Natural killer cell treated with Interleukin-12 subunit alpha and Interleukin-12 subunit beta and Interleukin-15 and Interleukin-18, amount 100 ng/mL, for 72 hours (primary cell): ENCODE results near the gene KIF11. TPM values are rescaled to one million over a fixed set of nuclear protein-coding genes. Genes with fewer than 3 reads are reported as not detected.

Source experiments
- ATAC-seq, 2 donors: fragments of 150-1000 bp; cut with Tn5 transposase in 1 of 2; sonication (Bioruptor Pico), chemical (Tn5 transposase) in 1 of 2; 2 replicates each; pipeline ENCODE4 v1.10.0; 2021
- DNase-seq: peaks from one replicate; pipeline ENCODE4 v3.0.0; 2022; ENCODE audit warnings: low spot score
- H3K27ac Mint-ChIP-seq, 2 donors: 1 replicate in 1 of 2; 2 replicates in 1 of 2; pipeline ENCODE4 v1.8.0; 2022; ENCODE audit warnings: mixed read lengths in 2 of 2, mild to moderate bottlenecking in 1 of 2, moderate library complexity in 1 of 2
- H3K27me3 Mint-ChIP-seq, 2 donors: 1 replicate in 1 of 2; 2 replicates in 1 of 2; pipeline ENCODE4 v1.8.0; 2022; ENCODE audit warnings: mixed read lengths in 2 of 2
- H3K36me3 Mint-ChIP-seq: one replicate; pipeline ENCODE4 v1.8.0; 2022; ENCODE audit warnings: mixed read lengths
- H3K4me1 Mint-ChIP-seq, 2 donors: 1 replicate in 1 of 2; 2 replicates in 1 of 2; pipeline ENCODE4 v1.8.0; 2022; ENCODE audit warnings: low read depth in 2 of 2, mixed read lengths in 2 of 2, mild to moderate bottlenecking in 1 of 2
- H3K4me3 Mint-ChIP-seq: one replicate; pipeline ENCODE4 v1.8.0; 2022; ENCODE audit warnings: mixed read lengths
- H3K9me3 Mint-ChIP-seq: 2 replicates; pipeline ENCODE4 v1.8.0; 2022; ENCODE audit warnings: mixed read lengths
- total RNA-seq, 2 donors: library from RNA; stranded (reverse); gene quantifications; one replicate each; pipeline ENCODE4 v1.2.3, GENCODE V29; 2022

The KIF11 gene
- total RNA-seq, 2 donors from 2014 or later = 25.6 to 42.2 TPM

- no peak for DNase-seq
- Mint-ChIP-seq H3K27ac (no peak overlapping the region), H3K4me3 (no peak overlapping the region), H3K4me1 (no peaks in the 10 kb centered on the region), H3K9me3 (peaks cover 9% of the 10 kb centered on the region), H3K36me3 (peaks cover 20% of the 10 kb centered on the region), H3K27me3 (no peaks in the 10 kb centered on the region)
- no peak for ATAC-seq
Measured at GRCh38 chr10:92664322-92664721, 71.4 kb downstream of the KIF11 start.

DNA sequence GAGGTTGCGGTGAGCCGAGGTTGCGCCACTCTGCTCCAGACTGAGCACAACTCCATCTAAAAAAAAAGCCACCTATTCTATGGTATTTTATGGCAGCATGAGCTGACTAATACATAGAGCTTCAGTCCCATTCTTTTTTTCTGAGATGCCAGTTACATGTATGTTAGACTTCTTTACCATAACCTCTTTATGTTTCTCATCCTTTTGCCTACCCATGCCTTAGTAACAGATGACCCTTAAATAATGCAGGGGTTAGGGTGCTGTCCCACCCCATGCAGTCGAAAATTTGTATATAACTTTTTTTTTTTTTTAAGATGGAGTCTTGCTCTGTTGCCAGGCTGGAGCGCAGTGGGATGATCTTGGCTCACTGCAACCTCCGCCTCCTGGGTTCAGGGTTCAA lies 74.1 kb downstream of the KIF11 start:
- no peak for ATAC-seq

GRCh38 chr10:92677708-92678107 lies 84.8 kb downstream of the KIF11 start:
- ATAC-seq (no peak), DNase-seq (no peak)
- H3K27me3 Mint-ChIP-seq = peaks cover 0 to 2% of the 10 kb centered on the region in 2 donors
- no peaks in the 10 kb centered on the region for H3K9me3 Mint-ChIP-seq
- H3K4me1 Mint-ChIP-seq = peaks cover 0 to 9% of the 10 kb centered on the region in 2 donors
- H3K4me3 Mint-ChIP-seq = no peak overlapping the region
- no peak overlapping the region for H3K27ac Mint-ChIP-seq
- no peaks in the 10 kb centered on the region for H3K36me3 Mint-ChIP-seq

More for the DNA sequence above, 74.1 kb downstream of the KIF11 start:
- DNase-seq = no peak
- Mint-ChIP-seq H3K9me3 (peaks cover 9% of the 10 kb centered on the region), H3K4me3 (no peak overlapping the region), H3K27ac (no peak overlapping the region), H3K4me1 (no peaks in the 10 kb centered on the region), H3K27me3 (peaks cover 0 to 4% of the 10 kb centered on the region in 2 donors), H3K36me3 (peaks cover 15% of the 10 kb centered on the region)

DNA sequence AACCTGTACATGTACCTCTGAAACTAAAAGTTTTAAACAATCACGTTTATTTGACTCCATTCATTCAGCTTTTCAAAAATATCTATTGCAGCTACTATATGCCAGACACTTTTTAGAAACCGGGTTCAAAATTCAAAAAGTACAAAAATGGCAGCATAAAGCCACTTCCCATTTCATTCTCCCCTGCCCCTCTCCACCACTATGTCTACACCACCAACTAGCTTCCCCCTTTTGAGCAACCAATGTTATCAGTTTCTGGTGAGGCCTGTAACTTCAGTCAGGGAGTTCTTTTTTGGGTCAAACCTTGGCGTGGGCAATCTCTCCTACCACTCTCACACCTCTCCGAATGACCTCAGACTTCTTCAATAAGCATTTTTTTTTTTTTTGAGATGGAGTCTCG lies 85.3 kb downstream of the KIF11 start:
- Mint-ChIP-seq H3K4me1 (peaks cover 0 to 9% of the 10 kb centered on the region in 2 donors), H3K4me3 (no peak overlapping the region), H3K36me3 (no peaks in the 10 kb centered on the region), H3K27me3 (peaks cover 0 to 2% of the 10 kb centered on the region in 2 donors), H3K27ac (no peak overlapping the region), H3K9me3 (no peaks in the 10 kb centered on the region)
- DNase-seq (no peak), ATAC-seq (no peak)

DNA sequence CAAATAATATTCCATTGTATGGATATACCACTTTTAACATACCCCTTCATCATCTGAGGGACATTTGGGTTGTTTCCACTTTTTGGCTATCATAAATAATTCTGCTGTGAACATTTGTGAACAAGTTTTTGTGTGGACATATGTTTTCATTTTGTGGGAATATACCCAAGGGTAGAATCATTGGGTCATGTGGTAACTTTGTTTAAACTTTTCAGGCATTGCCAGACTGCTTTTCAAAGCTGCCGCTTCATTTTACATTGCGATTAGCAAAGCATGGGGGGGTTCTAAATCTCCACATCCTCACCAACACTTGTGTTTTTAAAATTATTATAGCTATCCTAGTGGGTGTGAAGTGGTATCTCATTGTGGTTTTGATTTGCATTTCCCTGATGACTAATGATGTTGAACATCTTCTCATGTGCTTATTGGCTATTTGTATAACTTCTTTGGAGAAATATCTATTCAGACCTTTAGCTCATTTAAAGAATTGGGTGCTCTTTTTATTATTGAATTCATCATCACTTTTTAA lies 88.4 kb downstream of the KIF11 start:
- peaks cover 0 to 7% of the 10 kb centered on the region in 2 donors for H3K27me3 Mint-ChIP-seq
- peak in 1 of 2 donors; percentile 43 for ATAC-seq
- no peak for DNase-seq
- no peak overlapping the region for H3K4me3 Mint-ChIP-seq
- H3K36me3 Mint-ChIP-seq = no peaks in the 10 kb centered on the region
- no peak overlapping the region for H3K27ac Mint-ChIP-seq
- peaks cover 0 to 9% of the 10 kb centered on the region in 2 donors for H3K4me1 Mint-ChIP-seq
- no peaks in the 10 kb centered on the region for H3K9me3 Mint-ChIP-seq

GRCh38 chr10:92688573-92688926 lies 95.6 kb downstream of the KIF11 start:
- DNase-seq (no peak), ATAC-seq (no peak)
- no peaks in the 10 kb centered on the region for H3K36me3 Mint-ChIP-seq
- H3K9me3 Mint-ChIP-seq = no peaks in the 10 kb centered on the region
- peaks cover 8 to 19% of the 10 kb centered on the region in 2 donors for H3K27me3 Mint-ChIP-seq
- H3K4me1 Mint-ChIP-seq = peaks cover 26 to 27% of the 10 kb centered on the region in 2 donors
- H3K27ac Mint-ChIP-seq = no peak overlapping the region
- H3K4me3 Mint-ChIP-seq = peak overlapping the region; percentile 83

GRCh38 chr10:92688927-92689662 lies 96.2 kb downstream of the KIF11 start:
- H3K27me3 Mint-ChIP-seq = peaks cover 8 to 20% of the 10 kb centered on the region in 2 donors
- no peak overlapping the region for H3K27ac Mint-ChIP-seq
- ATAC-seq (peak; percentile 1 to 2), DNase-seq (no peak)
- no peaks in the 10 kb centered on the region for H3K36me3 Mint-ChIP-seq
- H3K4me1 Mint-ChIP-seq = peaks cover 26 to 27% of the 10 kb centered on the region in 2 donors
- H3K4me3 Mint-ChIP-seq = peak overlapping the region; percentile 83
- H3K9me3 Mint-ChIP-seq = no peaks in the 10 kb centered on the region

GRCh38 chr10:92689663-92690210 lies 96.8 kb downstream of the KIF11 start, which contains the start of gene HHEX:
Gene HHEX (plus strand): TSS chr10:92689955. CDS start chr10:92689987, 32 bp downstream.
- no peaks in the 10 kb centered on the region for H3K36me3 Mint-ChIP-seq
- ATAC-seq = peak; percentile 88 to 90
- peaks cover 8 to 23% of the 10 kb centered on the region in 2 donors for H3K27me3 Mint-ChIP-seq
- no peaks in the 10 kb centered on the region for H3K9me3 Mint-ChIP-seq
- H3K27ac Mint-ChIP-seq = peak within 1 kb of the TSS; percentile 67 to 68
- H3K4me3 Mint-ChIP-seq = peak within 1 kb of the TSS; percentile 89
- peak; percentile 80 for DNase-seq
- H3K4me1 Mint-ChIP-seq = peaks cover 26 to 27% of the 10 kb centered on the region in 2 donors

- Mint-ChIP-seq H3K4me3 (peak overlapping the region; percentile 89), H3K27me3 (peaks cover 8 to 21% of the 10 kb centered on the region in 2 donors), H3K9me3 (no peaks in the 10 kb centered on the region), H3K27ac (peak overlapping the region; percentile 67 to 68), H3K36me3 (no peaks in the 10 kb centered on the region), H3K4me1 (peaks cover 26 to 27% of the 10 kb centered on the region in 2 donors)
- ATAC-seq (peak; percentile 82 to 83), DNase-seq (peak; percentile 88)
Measured at GRCh38 chr10:92690211-92690914, 97.4 kb downstream of the KIF11 start.

DNA sequence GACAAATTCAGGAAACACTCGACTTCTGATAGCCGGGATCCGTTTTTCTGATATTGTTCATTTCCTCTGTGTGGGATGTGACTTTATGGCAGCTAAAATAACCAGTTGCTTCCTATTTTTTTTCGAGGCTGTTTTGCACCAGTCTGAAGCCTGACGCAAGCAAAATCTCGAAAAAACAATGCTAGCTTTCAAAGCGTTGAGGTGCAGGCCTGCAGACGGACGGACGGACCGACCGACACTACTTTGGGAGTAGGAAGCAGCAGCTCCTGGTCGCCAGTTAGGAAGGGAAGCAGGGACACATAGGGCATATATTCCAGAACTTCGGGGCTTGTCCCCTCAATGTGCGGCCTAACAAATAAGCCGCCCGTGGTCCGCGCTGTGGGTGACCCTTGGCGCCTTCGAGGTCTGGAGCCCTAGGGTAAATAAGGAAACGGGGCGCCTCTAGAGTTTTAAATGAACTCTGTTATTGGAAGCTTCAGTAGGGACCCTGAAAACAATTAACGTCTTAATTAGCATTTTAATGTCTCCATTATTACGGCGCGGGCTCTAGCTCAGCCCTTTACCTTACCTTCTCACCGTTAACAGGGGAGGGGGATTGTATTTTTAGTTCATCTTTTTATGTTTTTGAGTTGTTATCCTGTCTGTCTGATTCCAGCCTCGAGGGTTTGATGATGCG lies 98.1 kb downstream of the KIF11 start:
- Mint-ChIP-seq H3K4me1 (peaks cover 26 to 27% of the 10 kb centered on the region in 2 donors), H3K9me3 (no peaks in the 10 kb centered on the region), H3K27me3 (peaks cover 8 to 21% of the 10 kb centered on the region in 2 donors), H3K36me3 (no peaks in the 10 kb centered on the region), H3K4me3 (peak overlapping the region; percentile 89), H3K27ac (peak overlapping the region; percentile 67 to 78)
- DNase-seq = no peak
- no peak for ATAC-seq

GRCh38 chr10:92691591-92692079 lies 98.7 kb downstream of the KIF11 start:
- Mint-ChIP-seq H3K36me3 (no peaks in the 10 kb centered on the region), H3K9me3 (no peaks in the 10 kb centered on the region), H3K27me3 (peaks cover 8 to 21% of the 10 kb centered on the region in 2 donors), H3K27ac (peak overlapping the region; percentile 67 to 78), H3K4me1 (peaks cover 26 to 27% of the 10 kb centered on the region in 2 donors), H3K4me3 (peak overlapping the region; percentile 89)
- peak; percentile 41 to 68 for ATAC-seq
- peak; percentile 85 for DNase-seq

- Mint-ChIP-seq H3K4me1 (peaks cover 26 to 27% of the 10 kb centered on the region in 2 donors), H3K9me3 (no peaks in the 10 kb centered on the region), H3K27me3 (peaks cover 8 to 23% of the 10 kb centered on the region in 2 donors), H3K27ac (peak overlapping the region; percentile 67 to 78), H3K36me3 (no peaks in the 10 kb centered on the region), H3K4me3 (peak overlapping the region; percentile 89)
- no peak for DNase-seq
- no peak for ATAC-seq
Measured at GRCh38 chr10:92692080-92692671, 99.2 kb downstream of the KIF11 start.
